Endothelial cell of umbilical vein (primary cell): ENCODE measurements around the gene OPRM1. TPM values are rescaled to one million over a fixed set of nuclear protein-coding genes. Genes with fewer than 3 reads are reported as not detected.

Experiments used
- BruUV-seq: library from RNA; stranded (reverse); fragments of 400-500 nt; replicated peaks from 2 replicates; lab custom pipeline; 2021; lab: Mats Ljungman, UMichigan
- CTCF ChIA-PET: fragments of 300-600, 350-600 bp; sonication (Branson Sonifier 250); formaldehyde crosslinking; loops from one replicate; lab custom pipeline; 2021; ENCODE audit warnings: antibody characterized with exemption, inconsistent platforms; lab: Charles Lee
- POLR2A ChIA-PET: fragments of 300-600, 350-600 bp; sonication (Branson Sonifier 250); formaldehyde crosslinking; loops from one replicate; lab custom pipeline; 2021; ENCODE audit warnings: antibody characterized with exemption, inconsistent platforms; lab: Charles Lee
- DNase-seq: peaks from one replicate; pipeline ENCODE4 v3.0.0-alpha.2; 2011; ENCODE audit warnings: low read depth, low spot score
- FAIRE-seq: peaks from 2 replicates; lab custom pipeline; 2011; peaks lifted over from hg19 to GRCh38; lab: Jason Lieb, UNC
- H2AFZ ChIP-seq: 2 replicates; pipeline ENCODE4 v1.6.0; 2012; ENCODE audit warnings: low read depth, low read length, control low read depth, inconsistent platforms
- H3K27ac ChIP-seq: 2 replicates; pipeline ENCODE4 v1.5.1; 2011; ENCODE audit warnings: low read depth, mild to moderate bottlenecking, control low read depth, low read length, moderate library complexity; ENCODE audit not compliant: insufficient read depth
- H3K27me3 ChIP-seq, 2 experiments: 2 replicates each; pipeline versions ENCODE4 v1.6.0 to v1.6.1; 2011; ENCODE audit warnings: low read length in 2 of 2, mixed read lengths in 1 of 2; ENCODE audit not compliant: control insufficient read depth in 2 of 2, insufficient read depth in 2 of 2
- H3K36me3 ChIP-seq, 2 experiments: 2 replicates in 1 of 2; 3 replicates in 1 of 2; pipeline ENCODE4 v1.5.1; 2011; ENCODE audit warnings: low read length in 2 of 2, mild to moderate bottlenecking in 1 of 2, moderate library complexity in 1 of 2; ENCODE audit not compliant: control insufficient read depth in 2 of 2, insufficient read depth in 2 of 2; ENCODE audit errors: extremely low read depth in 1 of 2
- H3K4me1 ChIP-seq: 3 replicates; pipeline ENCODE4 v1.5.1; 2011; ENCODE audit warnings: mild to moderate bottlenecking, low read length; ENCODE audit not compliant: control insufficient read depth, insufficient read depth; ENCODE audit errors: extremely low read depth
- H3K4me2 ChIP-seq: 2 replicates; pipeline ENCODE4 v1.6.1; 2011; ENCODE audit warnings: low read length, control low read depth, mixed read lengths; ENCODE audit not compliant: insufficient read depth
- H3K4me3 ChIP-seq, 3 experiments: fragments of 200-600 bp in 1 of 3; sonication (generic), shearing (Covaris generic) in 1 of 3; replicated peaks in 1 of 3; 2 replicates each; pipeline ENCODE4 v1.5.1; 2011 to 2016; ENCODE audit warnings: control low read depth in 3 of 3, low read length in 3 of 3, mild to moderate bottlenecking in 2 of 3, inconsistent platforms in 1 of 3, low read depth in 1 of 3, moderate library complexity in 1 of 3; ENCODE audit not compliant: insufficient read depth in 1 of 3
- H3K79me2 ChIP-seq: 2 replicates; pipeline ENCODE4 v1.6.0; 2012; ENCODE audit warnings: low read length, inconsistent platforms; ENCODE audit not compliant: control insufficient read depth, insufficient read depth
- H3K9ac ChIP-seq: replicated peaks from 2 replicates; pipeline ENCODE3; 2011; ENCODE audit warnings: low read length, control low read depth; ENCODE audit not compliant: insufficient read depth; ENCODE audit errors: extremely low read depth
- H3K9me1 ChIP-seq: replicated peaks from 3 replicates; pipeline ENCODE4 v1.6.0; 2011; ENCODE audit warnings: mild to moderate bottlenecking, low read length; ENCODE audit not compliant: control insufficient read depth, insufficient read depth; ENCODE audit errors: extremely low read depth
- H3K9me3 ChIP-seq: replicated peaks from 2 replicates; pipeline ENCODE4 v1.5.1; 2012; ENCODE audit warnings: low read length, inconsistent platforms; ENCODE audit not compliant: control insufficient read depth, insufficient read depth
- H4K20me1 ChIP-seq: replicated peaks from 2 replicates; pipeline ENCODE3; 2011; ENCODE audit warnings: mild to moderate bottlenecking, low read length; ENCODE audit not compliant: control insufficient read depth, insufficient read depth; ENCODE audit errors: extremely low read depth
- CTCF ChIP-seq, 2 donors: IDR thresholded peaks; 1 replicate in 1 of 2; 2 replicates in 1 of 2; pipeline ENCODE4 v1.5.1; 2011; ENCODE audit warnings: low read length in 2 of 2, mild to moderate bottlenecking in 2 of 2, moderate library complexity in 2 of 2, control low read depth in 1 of 2, inconsistent platforms in 1 of 2, low read depth in 1 of 2; ENCODE audit not compliant: insufficient read depth in 1 of 2; ENCODE audit errors: extremely low read depth in 1 of 2
- EZH2 ChIP-seq: IDR thresholded peaks from 2 replicates; pipeline ENCODE4 v1.6.1; 2012; ENCODE audit warnings: borderline replicate concordance, low read depth, mild to moderate bottlenecking, moderate library complexity, low read length, inconsistent platforms; ENCODE audit not compliant: severe bottlenecking
- FOS ChIP-seq: IDR thresholded peaks from 2 replicates; pipeline ENCODE4 v1.6.1; 2011; ENCODE audit warnings: mild to moderate bottlenecking, low read length, moderate library complexity, borderline replicate concordance; ENCODE audit not compliant: insufficient read depth
- GATA2 ChIP-seq: IDR thresholded peaks from 2 replicates; pipeline ENCODE4 v1.7.0; 2011; ENCODE audit warnings: low read depth, mild to moderate bottlenecking, moderate library complexity, mixed read lengths, low read length; ENCODE audit not compliant: insufficient read length, insufficient read depth
- JUN ChIP-seq: IDR thresholded peaks from 2 replicates; pipeline ENCODE4 v1.6.1; 2011; ENCODE audit warnings: borderline replicate concordance, low read depth; ENCODE audit not compliant: insufficient read length, insufficient read depth
- MAX ChIP-seq: IDR thresholded peaks from 2 replicates; pipeline ENCODE4 v1.6.1; 2011; ENCODE audit not compliant: insufficient read depth, insufficient read length
- MYC ChIP-seq: IDR thresholded peaks from one replicate; pipeline ENCODE4 v1.6.1; 2011; ENCODE audit warnings: mild to moderate bottlenecking, low read depth, low read length
- POLR2A ChIP-seq: IDR thresholded peaks from 2 replicates; pipeline ENCODE4 v1.6.1; 2012; ENCODE audit warnings: low read depth, mild to moderate bottlenecking, control low read depth, low read length
- POLR2AphosphoS5 ChIP-seq: IDR thresholded peaks from 2 replicates; pipeline ENCODE4 v1.6.1; 2012; ENCODE audit warnings: low read depth, mild to moderate bottlenecking, control low read depth, low read length, moderate library complexity; ENCODE audit not compliant: insufficient read depth
- dilution Hi-C: fragments of 300-500 bp; cut with MboI; formaldehyde crosslinking; loops from one replicate; pipeline ENCODE4 v1.15.0; 2019; ENCODE audit warnings: low sequenced_read_pairs; ENCODE audit not compliant: extremely low pct_ligation_motif_present
- intact Hi-C: fragments of 100-400 bp; cut with micrococcal nuclease; formaldehyde crosslinking; loops from one replicate; pipeline ENCODE4 v1.10.0; 2022
- polyA plus RNA-seq, 4 experiments: library from polyadenylated mRNA; depleted of rRNA in 3 of 4; stranded (reverse) in 3 of 4; unstranded in 1 of 4; fragments of >200 nt; gene quantifications; 2 replicates each; pipeline versions ENCODE4 v1.2.1 to v1.2.3, GENCODE V29; 2011 to 2012; ENCODE audit warnings: missing spikeins in 1 of 4
- total RNA-seq: library from RNA; stranded (reverse); gene quantifications from 2 replicates; pipeline ENCODE4 v1.2.3, GENCODE V29; 2021

OPRM1 gene
- total and polyA plus RNA-seq, 2 donors (not counting 3 experiments of a cell fraction or from before 2014, with no cell fraction given): not detected

- no peak overlapping the region for H2AFZ ChIP-seq
- TF ChIP-seq FOS (no peak), POLR2A (no peak), MYC (no peak), MAX (no peak), EZH2 (no peak), JUN (no peak), POLR2AphosphoS5 (no peak), CTCF (IDR thresholded peaks at IDR 0.05; ENCODE audit: extremely low read depth in 1 of 2, insufficient read depth in 1 of 2, low read depth in 1 of 2, low read length in 2 of 2) (no peak), GATA2 (no peak)
- ChIA-PET POLR2A (no interaction called here), CTCF (no interaction called here)
- BruUV-seq: no TSS peak
- no peaks in the 10 kb centered on the region for H3K9me1 ChIP-seq
- H3K27me3 ChIP-seq: no peaks in the 10 kb centered on the region
- DNase-seq (no peak), FAIRE-seq (no peak)
- no peaks in the 10 kb centered on the region for H3K9me3 ChIP-seq
- H3K4me2 ChIP-seq: no peak overlapping the region
- H3K4me1 ChIP-seq: no peaks in the 10 kb centered on the region
- H4K20me1 ChIP-seq: no peaks in the 10 kb centered on the region
- no peak overlapping the region for H3K4me3 ChIP-seq
- no peak overlapping the region for H3K27ac ChIP-seq
- H3K9ac ChIP-seq: no peak overlapping the region
- intact Hi-C loops: no loop called here
- dilution Hi-C loops: no loop called here
- no peaks in the 10 kb centered on the region for H3K36me3 ChIP-seq
- no peaks in the 10 kb centered on the region for H3K79me2 ChIP-seq
Observed at GRCh38 chr6:154187714-154188113, 148.7 kb downstream of the OPRM1 start.
